ENCODE results near the gene ATP2B1. TPM values are rescaled to one million over a fixed set of nuclear protein-coding genes. Genes with fewer than 3 reads are reported as not detected.

The ATP2B1 gene
- total RNA-seq, 1 experiment from 2014 or later = 48.5 TPM

DNA sequence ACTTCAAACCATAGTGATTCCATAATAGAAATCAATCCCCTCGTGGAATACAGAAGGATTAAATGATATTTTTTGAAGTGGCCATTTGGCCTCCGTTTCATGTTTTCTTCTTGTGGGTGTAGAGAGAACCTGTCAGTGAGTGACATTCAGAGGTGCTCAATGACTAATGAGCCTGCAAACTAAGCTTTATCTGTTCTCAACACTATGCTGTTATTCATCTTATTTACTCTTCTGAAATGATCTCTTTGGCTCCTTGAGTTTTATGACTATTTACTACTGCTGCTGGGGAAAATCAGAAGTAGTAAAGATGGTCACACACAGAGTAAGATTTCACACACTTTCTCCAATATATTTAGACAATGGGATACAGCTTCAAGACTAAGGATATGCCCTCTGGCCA, 30.4 kb downstream of the ATP2B1 start:
- no peak overlapping the region for H2AFZ ChIP-seq (ENCODE audit: low read length)
- H3K9me3 ChIP-seq (ENCODE audit: low read length) = peaks cover 13% of the 10 kb centered on the region; the same call in 1 of the 2 replicates
- no peak overlapping the region for H3K9ac ChIP-seq (ENCODE audit: low read length)
- H3K4me3 ChIP-seq (ENCODE audit: low read length) = no peak overlapping the region
- TF ChIP-seq EZH2 (IDR thresholded peaks at IDR 0.05; ENCODE audit: low read length, unreplicated experiment) (no peak), EZH2phosphoT487 (IDR thresholded peaks at IDR 0.05; ENCODE audit: borderline replicate concordance, low read length) (no peak)
- TF ChIP-seq, protein P1, sequence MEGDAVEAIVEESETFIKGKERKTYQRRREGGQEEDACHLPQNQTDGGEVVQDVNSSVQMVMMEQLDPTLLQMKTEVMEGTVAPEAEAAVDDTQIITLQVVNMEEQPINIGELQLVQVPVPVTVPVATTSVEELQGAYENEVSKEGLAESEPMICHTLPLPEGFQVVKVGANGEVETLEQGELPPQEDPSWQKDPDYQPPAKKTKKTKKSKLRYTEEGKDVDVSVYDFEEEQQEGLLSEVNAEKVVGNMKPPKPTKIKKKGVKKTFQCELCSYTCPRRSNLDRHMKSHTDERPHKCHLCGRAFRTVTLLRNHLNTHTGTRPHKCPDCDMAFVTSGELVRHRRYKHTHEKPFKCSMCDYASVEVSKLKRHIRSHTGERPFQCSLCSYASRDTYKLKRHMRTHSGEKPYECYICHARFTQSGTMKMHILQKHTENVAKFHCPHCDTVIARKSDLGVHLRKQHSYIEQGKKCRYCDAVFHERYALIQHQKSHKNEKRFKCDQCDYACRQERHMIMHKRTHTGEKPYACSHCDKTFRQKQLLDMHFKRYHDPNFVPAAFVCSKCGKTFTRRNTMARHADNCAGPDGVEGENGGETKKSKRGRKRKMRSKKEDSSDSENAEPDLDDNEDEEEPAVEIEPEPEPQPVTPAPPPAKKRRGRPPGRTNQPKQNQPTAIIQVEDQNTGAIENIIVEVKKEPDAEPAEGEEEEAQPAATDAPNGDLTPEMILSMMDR (conservative IDR thresholded peaks at IDR 0.05; ENCODE audit: low read depth, low read length) = no peak
- intact Hi-C loops (cut with micrococcal nuclease) = no loop called here
- ChIA-PET CTCF (no interaction called here), POLR2A (ENCODE audit: unreplicated experiment) (no interaction called here)
- no peaks in the 10 kb centered on the region for H3K27me3 ChIP-seq (ENCODE audit: low read length)
- no peak overlapping the region for H3K27ac ChIP-seq (ENCODE audit: low read length)
- DNase-seq (peak; percentile 33), ATAC-seq (peak; percentile 86)
- peaks cover 55% of the 10 kb centered on the region for H4K20me1 ChIP-seq (ENCODE audit: low read length)
- 0 out of 2 replicates have a peak, but pooled peaks cover 14% of the 10 kb centered on the region for H3K4me1 ChIP-seq (ENCODE audit: insufficient read depth, low read length)
- BruUV-seq (replicated peaks) = no TSS peak
- peaks cover 19% of the 10 kb centered on the region; the same call in 1 of the 2 replicates for H3K36me3 ChIP-seq (ENCODE audit: low read depth, low read length)
- H3K4me2 ChIP-seq (ENCODE audit: low read length) = no peak overlapping the region
- H3F3A ChIP-seq (ENCODE audit: low read length, unreplicated experiment) = no peaks in the 10 kb centered on the region
- H3K9me2 ChIP-seq (replicated peaks; ENCODE audit: low read length) = no peaks in the 10 kb centered on the region
- H3K79me2 ChIP-seq (ENCODE audit: low read length) = peaks cover 100% of the 10 kb centered on the region

DNA sequence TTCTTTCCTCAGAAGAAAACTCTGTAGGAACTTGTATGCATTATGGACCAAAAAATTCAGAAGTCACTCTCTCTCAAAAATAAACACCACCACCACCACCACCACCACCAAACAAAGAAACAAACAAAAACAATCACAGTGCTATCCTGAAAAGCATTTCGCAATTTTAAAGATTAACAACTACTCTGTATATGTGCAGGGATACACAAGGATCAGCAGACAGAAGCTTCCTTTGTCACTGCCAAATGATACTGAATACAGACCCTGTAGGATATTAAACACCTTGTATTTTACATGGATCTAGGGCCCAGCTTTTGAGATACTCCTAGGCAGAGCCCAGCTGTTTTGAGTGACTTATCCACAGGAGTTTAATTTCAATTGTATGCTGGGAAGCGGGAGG, 31.7 kb downstream of the ATP2B1 start:
- Histone ChIP-seq H3K4me2 (ENCODE audit: low read length) (no peak overlapping the region), H3K79me2 (ENCODE audit: low read length) (peaks cover 100% of the 10 kb centered on the region), H2AFZ (ENCODE audit: low read length) (no peak overlapping the region), H3K9me2 (replicated peaks; ENCODE audit: low read length) (no peaks in the 10 kb centered on the region), H3K9me3 (ENCODE audit: low read length) (peaks cover 7% of the 10 kb centered on the region; the same call in 1 of the 2 replicates), H3K4me1 (ENCODE audit: insufficient read depth, low read length) (0 out of 2 replicates have a peak, but pooled peaks cover 14% of the 10 kb centered on the region), H3K4me3 (ENCODE audit: low read length) (no peak overlapping the region), H3K36me3 (ENCODE audit: low read depth, low read length) (peaks cover 8% of the 10 kb centered on the region; the same call in 1 of the 2 replicates), H3K9ac (ENCODE audit: low read length) (no peak overlapping the region), H3K27me3 (ENCODE audit: low read length) (no peaks in the 10 kb centered on the region), H3K27ac (ENCODE audit: low read length) (no peak overlapping the region), H4K20me1 (ENCODE audit: low read length) (peaks cover 52% of the 10 kb centered on the region), H3F3A (ENCODE audit: low read length, unreplicated experiment) (no peaks in the 10 kb centered on the region)
- DNase-seq (no peak), ATAC-seq (no peak)
- POLR2A ChIA-PET (ENCODE audit: unreplicated experiment) = interaction anchor here (0.6 kb wide), 1 partner anchor 720 kb away, joined by 6 read pairs; no protein-coding TSS in a partner anchor
- intact Hi-C loops (cut with micrococcal nuclease) = no loop called here
- TF ChIP-seq EZH2 (IDR thresholded peaks at IDR 0.05; ENCODE audit: low read length, unreplicated experiment) = no peak
- TF ChIP-seq, protein P1 (conservative IDR thresholded peaks at IDR 0.05; ENCODE audit: low read depth, low read length) = no peak
- no peak for TF ChIP-seq EZH2phosphoT487 (IDR thresholded peaks at IDR 0.05; ENCODE audit: borderline replicate concordance, low read length)
- CTCF ChIA-PET = no interaction called here
- BruUV-seq (replicated peaks) = no TSS peak

DNA sequence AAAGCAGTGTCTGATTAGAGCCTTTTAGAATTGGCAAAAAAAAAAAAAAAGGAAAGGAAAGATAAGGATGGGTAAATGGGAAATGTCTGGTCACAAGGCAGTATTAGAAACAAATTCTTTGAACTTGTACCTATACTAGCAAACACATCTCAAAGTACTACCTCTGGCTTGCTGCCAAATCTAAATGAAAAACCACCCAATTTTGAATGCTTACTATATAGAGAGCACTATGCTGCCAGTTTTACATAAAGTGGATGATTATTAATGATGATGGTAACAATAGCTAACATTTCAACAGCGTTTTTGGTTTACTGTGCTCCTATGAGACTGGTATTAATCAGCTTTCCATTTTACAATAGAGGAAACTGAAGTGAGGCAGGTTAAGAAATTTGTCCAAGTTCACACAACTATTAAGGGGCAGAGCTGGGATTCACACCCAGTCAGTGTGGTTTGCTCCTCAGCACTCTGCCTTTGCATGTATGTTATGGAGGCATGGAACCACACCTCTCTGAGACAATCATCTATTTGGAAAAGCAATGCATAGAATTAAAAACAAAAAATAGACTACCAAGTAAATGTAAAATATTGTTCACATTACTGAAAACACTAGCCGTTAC, 34.2 kb downstream of the ATP2B1 start:
- TF ChIP-seq EZH2 (IDR thresholded peaks at IDR 0.05; ENCODE audit: low read length, unreplicated experiment) = no peak
- TF ChIP-seq EZH2phosphoT487 (IDR thresholded peaks at IDR 0.05; ENCODE audit: borderline replicate concordance, low read length) = no peak
- TF ChIP-seq, protein P1 (conservative IDR thresholded peaks at IDR 0.05; ENCODE audit: low read depth, low read length) = no peak
- H3K9me2 ChIP-seq (replicated peaks; ENCODE audit: low read length) = no peaks in the 10 kb centered on the region
- H3F3A ChIP-seq (ENCODE audit: low read length, unreplicated experiment) = no peaks in the 10 kb centered on the region
- peaks cover 40% of the 10 kb centered on the region for H4K20me1 ChIP-seq (ENCODE audit: low read length)
- DNase-seq (no peak), ATAC-seq (no peak)
- H3K4me3 ChIP-seq (ENCODE audit: low read length) = no peak overlapping the region
- no TSS peak for BruUV-seq (replicated peaks)
- peaks cover 99% of the 10 kb centered on the region for H3K79me2 ChIP-seq (ENCODE audit: low read length)
- no peak overlapping the region for H3K4me2 ChIP-seq (ENCODE audit: low read length)
- H3K27ac ChIP-seq (ENCODE audit: low read length) = no peak overlapping the region
- no peak overlapping the region for H2AFZ ChIP-seq (ENCODE audit: low read length)
- intact Hi-C loops (cut with micrococcal nuclease) = no loop called here
- ChIA-PET POLR2A (ENCODE audit: unreplicated experiment) (no interaction called here), CTCF (no interaction called here)
- no peaks in the 10 kb centered on the region for H3K27me3 ChIP-seq (ENCODE audit: low read length)
- H3K4me1 ChIP-seq (ENCODE audit: insufficient read depth, low read length) = 0 out of 2 replicates have a peak, but pooled peaks cover 14% of the 10 kb centered on the region
- H3K9me3 ChIP-seq (ENCODE audit: low read length) = no peaks in the 10 kb centered on the region
- no peaks in the 10 kb centered on the region for H3K36me3 ChIP-seq (ENCODE audit: low read depth, low read length)
- no peak overlapping the region for H3K9ac ChIP-seq (ENCODE audit: low read length)
